KMS-11 (cell line): ENCODE data around the gene NEK2.
"Not testable (repeated sequence)": the region's sequence is repeated elsewhere in the genome, so short reads cannot be mapped to it uniquely, and the experiment has no call there.

ENCODE experiments used
- H2AFZ ChIP-seq: fragments of 200-600 bp; sonication (generic); 2 replicates; pipeline ENCODE4 v1.6.1; 2016; ENCODE audit warnings: antibody characterized with exemption, mixed run types, low read depth
- H3K27ac ChIP-seq: fragments of 200-600 bp; sonication (generic); 2 replicates; pipeline ENCODE4 v1.6.1; 2016; ENCODE audit warnings: mild to moderate bottlenecking, mixed run types
- H3K27me3 ChIP-seq: fragments of 200-600 bp; sonication (generic); 2 replicates; pipeline ENCODE4 v1.6.1; 2017; ENCODE audit warnings: mild to moderate bottlenecking, low read depth, mixed run types, moderate library complexity; ENCODE audit not compliant: insufficient read depth
- H3K36me3 ChIP-seq: fragments of 200-600 bp; sonication (generic); 2 replicates; pipeline ENCODE4 v1.6.1; 2017; ENCODE audit warnings: mild to moderate bottlenecking, mixed run types; ENCODE audit not compliant: insufficient read depth
- H3K4me1 ChIP-seq: fragments of 200-600 bp; sonication (generic); 2 replicates; pipeline ENCODE4 v1.6.1; 2016; ENCODE audit warnings: mild to moderate bottlenecking, low read depth, mixed run types; ENCODE audit not compliant: poor library complexity, severe bottlenecking
- H3K4me2 ChIP-seq: fragments of 200-600 bp; sonication (generic); 2 replicates; pipeline ENCODE4 v1.7.0; 2016; ENCODE audit warnings: mild to moderate bottlenecking, mixed run types
- H3K4me3 ChIP-seq: fragments of 200-600 bp; sonication (generic); IDR thresholded peaks from 2 replicates; pipeline ENCODE4 v1.6.1; 2017; ENCODE audit warnings: low read depth, low read length, mixed read lengths; ENCODE audit not compliant: insufficient read depth
- H3K79me2 ChIP-seq: fragments of 200-600 bp; sonication (generic); 2 replicates; pipeline ENCODE4 v1.6.1; 2016; ENCODE audit warnings: low read depth, mixed run types; ENCODE audit not compliant: insufficient read depth
- H3K9ac ChIP-seq: fragments of 200-600 bp; sonication (generic); 2 replicates; pipeline ENCODE4 v1.6.1; 2016; ENCODE audit warnings: mild to moderate bottlenecking, mixed run types
- H4K20me1 ChIP-seq: fragments of 200-600 bp; sonication (generic); 2 replicates; pipeline ENCODE4 v1.6.1; 2016; ENCODE audit warnings: mild to moderate bottlenecking, mixed run types; ENCODE audit not compliant: insufficient read depth
- TF ChIP-seq, protein P1 (sequence below): fragments of 200-600 bp; sonication (generic); conservative IDR thresholded peaks from 2 replicates; pipeline ENCODE4 v1.6.1; 2017; ENCODE audit warnings: low read depth, mild to moderate bottlenecking, antibody characterized with exemption, low read length, moderate library complexity, mixed read lengths

NEK2 gene

DNA sequence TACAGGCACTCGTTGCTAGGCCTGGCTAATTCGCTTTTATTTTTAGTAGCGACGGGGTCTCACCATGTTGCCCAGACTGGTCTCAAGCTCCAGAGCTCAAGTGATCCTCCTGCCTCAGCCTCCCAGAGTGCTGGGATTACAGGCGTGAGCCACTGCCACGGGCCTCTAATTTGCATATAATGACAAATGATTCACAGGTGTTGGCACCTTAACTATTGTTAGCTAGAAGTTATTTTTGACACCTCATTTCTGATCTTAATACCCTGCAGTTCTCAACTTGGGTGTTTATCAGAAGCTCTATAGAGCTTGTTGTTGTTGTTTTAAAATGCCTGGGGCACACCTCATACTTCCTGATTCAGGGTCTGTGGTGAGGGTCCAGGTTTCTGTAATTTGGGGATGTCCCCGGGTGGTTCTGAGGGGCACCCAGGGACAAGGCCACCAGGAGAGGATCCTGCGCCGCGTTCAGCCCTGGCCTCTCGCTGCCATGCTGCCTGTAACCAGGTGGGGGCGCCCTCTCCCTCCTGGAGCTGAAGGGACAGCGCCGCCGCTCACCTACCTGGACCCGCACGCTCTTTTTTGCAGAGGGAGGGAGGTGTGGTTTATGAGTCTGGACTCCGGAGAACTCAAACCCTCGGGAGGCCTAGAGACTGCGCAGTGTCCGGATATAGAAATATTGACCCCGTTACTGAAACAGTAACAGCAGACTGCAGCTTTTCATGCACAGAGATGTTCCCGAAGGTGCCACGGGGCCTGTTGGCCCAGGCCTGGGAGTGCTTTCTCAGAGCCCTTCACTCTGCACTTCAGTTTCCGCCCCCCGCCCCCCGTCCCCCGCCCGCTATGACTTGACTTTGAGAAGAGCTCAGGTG, 23.0 kb upstream of the NEK2 start:
- peak overlapping the region; percentile 27 for H3K4me2 ChIP-seq

DNA sequence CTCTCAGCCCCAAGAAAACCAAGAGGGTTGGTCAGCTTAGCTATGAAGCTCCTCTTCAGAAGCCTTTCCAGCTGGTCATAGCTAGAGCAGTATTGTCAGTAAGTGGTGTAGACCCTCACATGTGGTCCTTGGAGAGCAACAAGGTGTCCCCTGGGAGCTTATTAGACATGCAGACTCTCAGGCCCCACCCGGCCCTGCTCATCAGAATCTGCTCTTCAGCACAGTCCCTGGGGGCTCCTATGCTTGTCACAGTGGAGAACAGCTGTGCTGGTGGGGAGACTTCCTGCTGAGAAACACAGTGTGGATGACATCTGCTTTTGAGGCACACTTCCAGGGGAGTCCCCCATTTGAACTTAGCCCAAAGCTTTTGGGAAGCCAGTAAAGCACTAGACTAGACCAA, 21.9 kb upstream of the NEK2 start:
- Histone ChIP-seq H3K9ac (no peak overlapping the region), H3K36me3 (no peaks in the 10 kb centered on the region), H2AFZ (no peak overlapping the region), H3K4me3 (no peak overlapping the region), H3K79me2 (no peaks in the 10 kb centered on the region), H3K4me2 (no peak overlapping the region), H3K4me1 (peaks cover 5% of the 10 kb centered on the region), H3K27ac (no peak overlapping the region), H3K27me3 (no peaks in the 10 kb centered on the region), H4K20me1 (no peaks in the 10 kb centered on the region)
- TF ChIP-seq, protein P1, sequence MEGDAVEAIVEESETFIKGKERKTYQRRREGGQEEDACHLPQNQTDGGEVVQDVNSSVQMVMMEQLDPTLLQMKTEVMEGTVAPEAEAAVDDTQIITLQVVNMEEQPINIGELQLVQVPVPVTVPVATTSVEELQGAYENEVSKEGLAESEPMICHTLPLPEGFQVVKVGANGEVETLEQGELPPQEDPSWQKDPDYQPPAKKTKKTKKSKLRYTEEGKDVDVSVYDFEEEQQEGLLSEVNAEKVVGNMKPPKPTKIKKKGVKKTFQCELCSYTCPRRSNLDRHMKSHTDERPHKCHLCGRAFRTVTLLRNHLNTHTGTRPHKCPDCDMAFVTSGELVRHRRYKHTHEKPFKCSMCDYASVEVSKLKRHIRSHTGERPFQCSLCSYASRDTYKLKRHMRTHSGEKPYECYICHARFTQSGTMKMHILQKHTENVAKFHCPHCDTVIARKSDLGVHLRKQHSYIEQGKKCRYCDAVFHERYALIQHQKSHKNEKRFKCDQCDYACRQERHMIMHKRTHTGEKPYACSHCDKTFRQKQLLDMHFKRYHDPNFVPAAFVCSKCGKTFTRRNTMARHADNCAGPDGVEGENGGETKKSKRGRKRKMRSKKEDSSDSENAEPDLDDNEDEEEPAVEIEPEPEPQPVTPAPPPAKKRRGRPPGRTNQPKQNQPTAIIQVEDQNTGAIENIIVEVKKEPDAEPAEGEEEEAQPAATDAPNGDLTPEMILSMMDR: no peak

More for the DNA sequence above, 23.0 kb upstream of the NEK2 start:
- Histone ChIP-seq H2AFZ (peak overlapping the region; percentile 62), H3K9ac (no peak overlapping the region), H3K27ac (no peak overlapping the region), H3K79me2 (no peaks in the 10 kb centered on the region), H3K4me3 (no peak overlapping the region), H4K20me1 (no peaks in the 10 kb centered on the region), H3K36me3 (no peaks in the 10 kb centered on the region), H3K4me1 (peaks cover 5% of the 10 kb centered on the region), H3K27me3 (no peaks in the 10 kb centered on the region)
- TF ChIP-seq, protein P1: peak; percentile 97

DNA sequence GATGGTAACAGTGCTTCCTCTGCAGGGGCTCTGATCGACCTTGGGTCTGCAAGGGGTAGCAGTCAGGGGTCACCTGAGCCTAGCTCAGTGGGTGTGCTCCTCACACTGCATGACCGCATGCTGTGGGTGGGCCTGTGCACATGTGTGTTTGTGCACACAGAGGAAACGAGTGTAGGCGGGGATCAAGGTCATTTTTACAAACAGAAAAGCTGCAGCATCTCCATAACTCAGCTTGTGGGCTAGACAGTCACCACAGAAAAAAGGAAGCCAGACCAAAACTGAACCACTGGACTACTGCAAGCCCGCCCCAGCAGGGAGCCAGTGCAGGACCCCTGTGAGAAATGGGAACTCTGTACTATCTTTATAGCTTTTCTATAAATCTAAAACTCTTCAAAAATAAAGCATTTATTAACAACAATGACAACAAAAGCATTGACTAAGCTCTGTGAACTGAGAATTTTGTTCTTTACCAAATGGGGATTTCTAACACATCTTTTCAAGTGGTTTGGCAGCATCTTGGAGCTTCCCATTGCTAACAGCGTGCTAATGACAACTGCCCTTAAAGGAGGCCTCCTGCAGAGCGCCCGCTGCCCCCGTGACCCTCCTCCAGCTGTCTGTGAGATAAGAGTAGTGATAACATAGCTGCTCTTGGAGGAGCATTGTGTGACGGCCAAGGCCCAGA, 19.9 kb upstream of the NEK2 start:
- H3K4me3 ChIP-seq: no peak overlapping the region
- no peak overlapping the region for H2AFZ ChIP-seq
- H3K36me3 ChIP-seq: no peaks in the 10 kb centered on the region
- H3K4me1 ChIP-seq: peaks cover 5% of the 10 kb centered on the region
- TF ChIP-seq, protein P1: no peak
- no peak overlapping the region for H3K4me2 ChIP-seq
- no peak overlapping the region for H3K9ac ChIP-seq
- no peaks in the 10 kb centered on the region for H3K27me3 ChIP-seq
- no peak overlapping the region for H3K27ac ChIP-seq
- no peaks in the 10 kb centered on the region for H3K79me2 ChIP-seq
- no peaks in the 10 kb centered on the region for H4K20me1 ChIP-seq

DNA sequence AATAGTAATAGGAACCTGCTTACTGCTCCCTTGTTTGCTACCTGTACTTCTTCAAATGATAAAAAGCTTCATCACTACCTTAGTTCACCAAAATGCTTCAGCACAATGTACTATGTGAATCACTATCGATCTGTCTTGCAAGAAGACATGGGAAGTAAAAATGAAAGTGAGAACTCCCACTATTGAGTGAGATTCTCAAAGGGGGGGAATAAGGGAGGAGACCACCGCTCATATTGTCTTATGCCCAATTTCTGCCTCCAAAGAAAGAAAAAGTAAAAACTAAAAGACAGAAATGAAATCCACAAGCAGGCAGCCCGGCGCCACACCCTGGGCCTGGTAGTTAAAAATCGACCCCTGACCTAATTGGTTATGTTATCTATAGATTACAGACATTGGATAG, 18.5 kb upstream of the NEK2 start:
- H2AFZ ChIP-seq, H3K4me1 ChIP-seq, H3K4me3 ChIP-seq, H3K79me2 ChIP-seq, H3K36me3 ChIP-seq, H4K20me1 ChIP-seq, H3K9ac ChIP-seq, H3K27me3 ChIP-seq, H3K27ac ChIP-seq, H3K4me2 ChIP-seq: not testable (repeated sequence)

DNA sequence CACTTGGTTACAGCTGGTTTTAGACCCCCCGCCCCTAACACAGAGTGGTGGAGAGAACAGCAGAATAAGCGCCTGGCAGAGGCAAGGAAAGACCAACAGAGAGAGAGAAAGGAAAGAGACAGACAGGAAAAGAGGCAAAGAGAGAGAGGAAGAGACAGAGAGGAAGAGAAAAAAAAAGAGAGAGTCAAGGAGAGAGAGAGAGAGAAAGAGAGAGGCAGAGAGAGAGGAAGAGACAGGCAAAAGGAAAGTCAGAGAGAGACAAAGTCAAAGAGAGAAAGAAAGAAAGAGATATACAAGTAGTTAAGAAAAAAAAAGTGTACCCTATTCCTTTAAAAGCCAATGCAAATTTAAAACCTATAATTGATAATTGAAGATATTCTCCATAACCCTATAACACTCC, 13.0 kb upstream of the NEK2 start:
- H3K27ac ChIP-seq: no peak overlapping the region
- H3K27me3 ChIP-seq: no peaks in the 10 kb centered on the region
- no peak overlapping the region for H3K9ac ChIP-seq
- H3K4me1 ChIP-seq: peaks cover 7% of the 10 kb centered on the region
- no peak overlapping the region for H3K4me3 ChIP-seq
- no peaks in the 10 kb centered on the region for H3K79me2 ChIP-seq
- no peak overlapping the region for H3K4me2 ChIP-seq
- H2AFZ ChIP-seq: no peak overlapping the region
- no peaks in the 10 kb centered on the region for H4K20me1 ChIP-seq
- TF ChIP-seq, protein P1: no peak
- no peaks in the 10 kb centered on the region for H3K36me3 ChIP-seq
